BLaER1 treated with 17β-estradiol and CSF1 and Interleukin-3, amounts not matched to agents 10 nM and 100 nM (cell line): ENCODE results near the gene KRT35.

Experiments used
- H3K27ac ChIP-seq, 11 experiments: shearing (Covaris generic); formaldehyde crosslinking; 2 replicates each; pipeline ENCODE4 v1.8.1; 2022
- H3K27me3 ChIP-seq, 11 experiments: shearing (Covaris generic); formaldehyde crosslinking; 2 replicates each; pipeline ENCODE4 v1.8.1; 2022
- H3K36me3 ChIP-seq, 11 experiments: shearing (Covaris generic); formaldehyde crosslinking; 2 replicates each; pipeline ENCODE4 v1.8.1; 2022
- H3K4me1 ChIP-seq, 10 experiments: shearing (Covaris generic); formaldehyde crosslinking; 2 replicates each; pipeline ENCODE4 v1.8.1; 2022
- H3K4me2 ChIP-seq, 11 experiments: shearing (Covaris generic); formaldehyde crosslinking; 2 replicates each; pipeline ENCODE4 v1.8.1; 2022
- H3K4me3 ChIP-seq, 10 experiments: shearing (Covaris generic); formaldehyde crosslinking; 2 replicates each; pipeline ENCODE4 v1.8.1; 2022
- H3K9ac ChIP-seq, 11 experiments: shearing (Covaris generic); formaldehyde crosslinking; 2 replicates each; pipeline ENCODE4 v1.8.1; 2022
- H3K9me3 ChIP-seq, 11 experiments: shearing (Covaris generic); formaldehyde crosslinking; replicated peaks in 1 of 11; 2 replicates each; pipeline ENCODE4 v1.8.1; 2022
- H4K20me1 ChIP-seq, 11 experiments: shearing (Covaris generic); formaldehyde crosslinking; 2 replicates each; pipeline ENCODE4 v1.8.1; 2022
- Cebpa-rat ChIP-seq, 11 experiments: shearing (Covaris generic); IDR thresholded peaks; 2 replicates each; pipeline ENCODE4 v1.8.1; 2022

Gene KRT35

GRCh38 chr17:41455236-41455635 is 25.7 kb downstream of the KRT35 start:
- no peaks in the 10 kb centered on the region for H3K36me3 ChIP-seq
- no peak overlapping the region for H3K4me2 ChIP-seq
- no peak for TF ChIP-seq Cebpa-rat (IDR thresholded peaks at IDR 0.05)
- no peak overlapping the region for H3K27ac ChIP-seq
- no peak overlapping the region for H3K4me3 ChIP-seq
- H4K20me1 ChIP-seq = no peaks in the 10 kb centered on the region
- 0 out of 20 replicates have a peak, but pooled peaks cover 0 to 5% (median 0%) of the 10 kb centered on the region in 10 experiments for H3K4me1 ChIP-seq
- H3K9me3 ChIP-seq = peaks cover 0 to 18% (median 5%) of the 10 kb centered on the region in 11 experiments; a peak in 2 of 22 replicates
- H3K27me3 ChIP-seq = no peaks in the 10 kb centered on the region
- H3K9ac ChIP-seq = no peak overlapping the region

- Histone ChIP-seq H3K36me3 (no peaks in the 10 kb centered on the region), H3K4me1 (0 out of 20 replicates have a peak, but pooled peaks cover 0 to 5% (median 0%) of the 10 kb centered on the region in 10 experiments), H3K27me3 (no peaks in the 10 kb centered on the region), H3K4me3 (no peak overlapping the region), H3K9me3 (peaks cover 0 to 18% (median 5%) of the 10 kb centered on the region in 11 experiments; a peak in 2 of 22 replicates), H4K20me1 (no peaks in the 10 kb centered on the region), H3K4me2 (no peak overlapping the region), H3K9ac (no peak overlapping the region), H3K27ac (no peak overlapping the region)
- TF ChIP-seq Cebpa-rat (IDR thresholded peaks at IDR 0.05) = no peak
These were observed 27.9 kb downstream of the KRT35 start for GRCh38 chr17:41453066-41453465.

GRCh38 chr17:41452281-41452680 is 28.7 kb downstream of the KRT35 start:
- Histone ChIP-seq H3K4me2 (no peak overlapping the region), H4K20me1 (no peaks in the 10 kb centered on the region), H3K4me3 (no peak overlapping the region), H3K27me3 (no peaks in the 10 kb centered on the region), H3K27ac (no peak overlapping the region), H3K36me3 (no peaks in the 10 kb centered on the region), H3K4me1 (0 out of 20 replicates have a peak, but pooled peaks cover 0 to 5% (median 0%) of the 10 kb centered on the region in 10 experiments), H3K9me3 (peaks cover 0 to 18% (median 5%) of the 10 kb centered on the region in 11 experiments; a peak in 2 of 22 replicates), H3K9ac (no peak overlapping the region)
- no peak for TF ChIP-seq Cebpa-rat (IDR thresholded peaks at IDR 0.05)

GRCh38 chr17:41451154-41451728 is 29.7 kb downstream of the KRT35 start:
- Histone ChIP-seq H3K36me3 (no peaks in the 10 kb centered on the region), H4K20me1 (no peaks in the 10 kb centered on the region), H3K4me2 (no peak overlapping the region), H3K4me1 (peaks cover 0 to 6% (median 5%) of the 10 kb centered on the region in 10 experiments; a peak in 10 of 20 replicates), H3K4me3 (no peak overlapping the region), H3K27ac (no peak overlapping the region), H3K27me3 (no peaks in the 10 kb centered on the region), H3K9ac (no peak overlapping the region), H3K9me3 (peaks cover 0 to 18% (median 5%) of the 10 kb centered on the region in 11 experiments; a peak in 2 of 22 replicates)
- no peak for TF ChIP-seq Cebpa-rat (IDR thresholded peaks at IDR 0.05)

- no peak overlapping the region for H3K9ac ChIP-seq
- no peak overlapping the region for H3K4me2 ChIP-seq
- peaks cover 0 to 18% (median 5%) of the 10 kb centered on the region in 11 experiments; a peak in 2 of 22 replicates for H3K9me3 ChIP-seq
- TF ChIP-seq Cebpa-rat (IDR thresholded peaks at IDR 0.05) = no peak
- H3K4me3 ChIP-seq = no peak overlapping the region
- H3K36me3 ChIP-seq = no peaks in the 10 kb centered on the region
- H4K20me1 ChIP-seq = no peaks in the 10 kb centered on the region
- no peaks in the 10 kb centered on the region for H3K27me3 ChIP-seq
- H3K4me1 ChIP-seq = peaks cover 0 to 8% (median 6%) of the 10 kb centered on the region in 10 experiments; a peak in 10 of 20 replicates
- no peak overlapping the region for H3K27ac ChIP-seq
These were observed 31.9 kb downstream of the KRT35 start for GRCh38 chr17:41449008-41449407.

- no peak overlapping the region for H3K27ac ChIP-seq
- TF ChIP-seq Cebpa-rat (IDR thresholded peaks at IDR 0.05) = no peak
- H3K36me3 ChIP-seq = no peaks in the 10 kb centered on the region
- H3K4me2 ChIP-seq = no peak overlapping the region
- H3K9ac ChIP-seq = no peak overlapping the region
- no peaks in the 10 kb centered on the region for H4K20me1 ChIP-seq
- H3K9me3 ChIP-seq = peaks cover 0 to 18% (median 5%) of the 10 kb centered on the region in 11 experiments; a peak in 2 of 22 replicates
- peaks cover 0 to 8% (median 6%) of the 10 kb centered on the region in 10 experiments; a peak in 10 of 20 replicates for H3K4me1 ChIP-seq
- no peaks in the 10 kb centered on the region for H3K27me3 ChIP-seq
- no peak overlapping the region for H3K4me3 ChIP-seq
These were observed 32.4 kb downstream of the KRT35 start for GRCh38 chr17:41448506-41448905.

GRCh38 chr17:41446806-41447205 is 34.1 kb downstream of the KRT35 start:
- TF ChIP-seq Cebpa-rat (IDR thresholded peaks at IDR 0.05) = no peak
- no peak overlapping the region for H3K27ac ChIP-seq
- H3K4me3 ChIP-seq = no peak overlapping the region
- H4K20me1 ChIP-seq = no peaks in the 10 kb centered on the region
- H3K4me2 ChIP-seq = peak overlapping the region in 5 of 11 experiments; percentile 25 to 46 (median 34); a peak in 9 of 22 replicates
- H3K9me3 ChIP-seq = peaks cover 0 to 13% (median 5%) of the 10 kb centered on the region in 11 experiments; a peak in 2 of 22 replicates
- H3K27me3 ChIP-seq = no peaks in the 10 kb centered on the region
- H3K36me3 ChIP-seq = no peaks in the 10 kb centered on the region
- peaks cover 0 to 8% (median 6%) of the 10 kb centered on the region in 10 experiments; a peak in 10 of 20 replicates for H3K4me1 ChIP-seq
- H3K9ac ChIP-seq = no peak overlapping the region

- Histone ChIP-seq H3K36me3 (no peaks in the 10 kb centered on the region), H4K20me1 (no peaks in the 10 kb centered on the region), H3K4me1 (peaks cover 0 to 8% (median 6%) of the 10 kb centered on the region in 10 experiments; a peak in 10 of 20 replicates)
These were observed 36.3 kb downstream of the KRT35 start for GRCh38 chr17:41444640-41445039.

GRCh38 chr17:41444186-41444585 is 36.8 kb downstream of the KRT35 start:
- H3K9me3 ChIP-seq = no peaks in the 10 kb centered on the region
- H3K27me3 ChIP-seq = no peaks in the 10 kb centered on the region
- H3K4me3 ChIP-seq = no peak overlapping the region
- no peak for TF ChIP-seq Cebpa-rat (IDR thresholded peaks at IDR 0.05)
- H3K36me3 ChIP-seq = no peaks in the 10 kb centered on the region
- H3K9ac ChIP-seq = no peak overlapping the region
- H3K27ac ChIP-seq = no peak overlapping the region
- peaks cover 0 to 8% (median 6%) of the 10 kb centered on the region in 10 experiments; a peak in 10 of 20 replicates for H3K4me1 ChIP-seq
- no peak overlapping the region for H3K4me2 ChIP-seq
- H4K20me1 ChIP-seq = no peaks in the 10 kb centered on the region

More at GRCh38 chr17:41444640-41445039, 36.3 kb downstream of the KRT35 start:
- no peak overlapping the region for H3K4me2 ChIP-seq
- H3K27me3 ChIP-seq = no peaks in the 10 kb centered on the region
- no peak overlapping the region for H3K27ac ChIP-seq
- H3K9me3 ChIP-seq = no peaks in the 10 kb centered on the region
- no peak for TF ChIP-seq Cebpa-rat (IDR thresholded peaks at IDR 0.05)
- H3K9ac ChIP-seq = no peak overlapping the region
- H3K4me3 ChIP-seq = no peak overlapping the region
